Astrocyte (in vitro differentiated cells and primary cell): ENCODE measurements around the gene ACOX3.

Experiments
- EZH2 ChIP-seq: IDR thresholded peaks from 2 replicates; pipeline ENCODE4 v1.6.1; 2012; ENCODE audit warnings: mild to moderate bottlenecking, low read length, inconsistent platforms; ENCODE audit not compliant: insufficient read depth
- TF ChIP-seq, protein P1 (sequence below): IDR thresholded peaks from 2 replicates; pipeline ENCODE4 v1.5.1; 2011; ENCODE audit warnings: low read depth, mild to moderate bottlenecking, inconsistent platforms, low read length, moderate library complexity; ENCODE audit not compliant: insufficient read depth

DNA sequence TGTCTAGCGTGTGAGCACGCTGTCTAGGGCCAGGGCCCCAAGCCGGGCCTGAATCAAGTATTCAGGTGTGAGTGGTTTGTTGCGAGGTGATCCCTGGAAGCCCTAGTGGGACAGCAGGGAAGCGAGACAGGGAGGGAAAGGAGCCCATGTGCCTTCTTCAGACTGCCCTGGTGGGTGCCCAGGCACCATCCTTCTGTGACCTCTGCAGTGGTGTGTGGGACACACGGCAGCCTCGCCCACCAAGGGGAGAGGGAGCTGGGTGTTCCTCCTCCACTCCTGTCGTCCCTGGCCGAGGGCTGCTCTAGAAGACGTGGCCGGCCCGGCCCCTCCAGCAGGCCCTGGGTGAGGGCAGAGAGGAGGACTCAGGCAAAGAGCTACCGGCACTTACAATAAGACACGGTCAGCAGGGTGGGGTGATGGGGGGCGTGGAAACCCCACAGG, 123.6 kb downstream of the ACOX3 start:
- TF ChIP-seq, protein P1, sequence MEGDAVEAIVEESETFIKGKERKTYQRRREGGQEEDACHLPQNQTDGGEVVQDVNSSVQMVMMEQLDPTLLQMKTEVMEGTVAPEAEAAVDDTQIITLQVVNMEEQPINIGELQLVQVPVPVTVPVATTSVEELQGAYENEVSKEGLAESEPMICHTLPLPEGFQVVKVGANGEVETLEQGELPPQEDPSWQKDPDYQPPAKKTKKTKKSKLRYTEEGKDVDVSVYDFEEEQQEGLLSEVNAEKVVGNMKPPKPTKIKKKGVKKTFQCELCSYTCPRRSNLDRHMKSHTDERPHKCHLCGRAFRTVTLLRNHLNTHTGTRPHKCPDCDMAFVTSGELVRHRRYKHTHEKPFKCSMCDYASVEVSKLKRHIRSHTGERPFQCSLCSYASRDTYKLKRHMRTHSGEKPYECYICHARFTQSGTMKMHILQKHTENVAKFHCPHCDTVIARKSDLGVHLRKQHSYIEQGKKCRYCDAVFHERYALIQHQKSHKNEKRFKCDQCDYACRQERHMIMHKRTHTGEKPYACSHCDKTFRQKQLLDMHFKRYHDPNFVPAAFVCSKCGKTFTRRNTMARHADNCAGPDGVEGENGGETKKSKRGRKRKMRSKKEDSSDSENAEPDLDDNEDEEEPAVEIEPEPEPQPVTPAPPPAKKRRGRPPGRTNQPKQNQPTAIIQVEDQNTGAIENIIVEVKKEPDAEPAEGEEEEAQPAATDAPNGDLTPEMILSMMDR, result no peak
- no peak for TF ChIP-seq EZH2
